SW480 (cell line): ENCODE data around the gene EPHA8.

Source experiments
- DNase-seq: peaks from one replicate; pipeline ENCODE4 v3.0.0-alpha.2; 2016; ENCODE audit warnings: low spot score

The EPHA8 gene

DNA sequence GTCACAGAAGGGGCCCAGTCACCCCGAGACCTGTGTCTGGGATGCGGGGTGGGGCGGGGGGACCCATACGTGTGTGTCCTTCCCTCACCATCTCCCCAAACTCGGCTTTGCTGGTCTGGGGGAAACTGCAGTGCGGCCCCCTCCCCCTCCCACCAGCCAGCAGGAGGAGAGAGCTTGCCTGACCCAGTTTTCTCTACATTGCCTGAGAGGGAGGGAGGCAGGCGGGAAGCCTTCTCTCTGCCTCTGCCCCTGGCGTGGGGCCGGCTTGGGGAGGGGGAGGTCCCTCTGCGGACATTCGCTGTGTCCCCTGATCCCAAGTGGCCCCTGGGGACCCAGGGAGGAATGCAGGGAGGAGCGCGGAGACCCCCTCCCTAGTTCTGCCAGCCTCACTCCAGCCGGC is 3.9 kb downstream of the EPHA8 start:
- DNase-seq = no peak

DNA sequence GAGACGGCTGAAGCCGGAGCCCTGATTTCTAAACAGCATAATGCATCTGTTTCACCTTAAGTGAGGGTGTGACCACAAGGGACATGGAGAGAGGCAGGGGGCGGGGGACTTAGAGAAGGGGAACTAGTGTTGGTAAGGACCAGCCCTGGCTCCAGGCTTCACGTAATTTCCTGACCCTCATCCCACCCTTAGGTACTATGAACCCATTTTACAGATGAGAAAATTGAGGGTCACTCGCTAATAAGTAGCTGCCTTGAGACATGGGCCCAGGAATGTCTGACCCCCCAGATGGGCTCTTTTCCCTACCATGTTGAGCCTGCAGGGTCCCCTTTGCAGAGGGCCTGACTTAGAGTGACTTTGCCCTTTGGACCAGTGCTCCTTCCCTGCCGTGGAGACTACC is 4.7 kb downstream of the EPHA8 start:
- DNase-seq = no peak

DNA sequence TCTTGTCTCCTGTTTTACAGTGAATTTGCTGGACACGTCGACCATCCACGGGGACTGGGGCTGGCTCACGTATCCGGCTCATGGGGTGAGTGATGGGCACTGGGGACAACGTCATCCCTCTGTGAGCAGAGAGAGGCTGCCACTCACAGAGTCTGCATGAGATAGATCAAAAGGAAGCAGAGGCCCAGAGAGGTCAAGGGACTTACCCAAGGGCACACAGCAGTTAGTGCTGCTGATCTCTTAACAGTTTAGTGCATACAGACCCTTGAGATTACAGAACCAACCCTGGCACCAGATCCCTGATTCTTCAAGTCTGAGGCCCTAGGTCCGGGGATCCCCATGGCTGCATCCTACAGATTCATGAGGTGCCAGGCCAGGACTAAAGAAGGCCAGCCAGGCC is 6.0 kb downstream of the EPHA8 start:
- DNase-seq = no peak

DNA sequence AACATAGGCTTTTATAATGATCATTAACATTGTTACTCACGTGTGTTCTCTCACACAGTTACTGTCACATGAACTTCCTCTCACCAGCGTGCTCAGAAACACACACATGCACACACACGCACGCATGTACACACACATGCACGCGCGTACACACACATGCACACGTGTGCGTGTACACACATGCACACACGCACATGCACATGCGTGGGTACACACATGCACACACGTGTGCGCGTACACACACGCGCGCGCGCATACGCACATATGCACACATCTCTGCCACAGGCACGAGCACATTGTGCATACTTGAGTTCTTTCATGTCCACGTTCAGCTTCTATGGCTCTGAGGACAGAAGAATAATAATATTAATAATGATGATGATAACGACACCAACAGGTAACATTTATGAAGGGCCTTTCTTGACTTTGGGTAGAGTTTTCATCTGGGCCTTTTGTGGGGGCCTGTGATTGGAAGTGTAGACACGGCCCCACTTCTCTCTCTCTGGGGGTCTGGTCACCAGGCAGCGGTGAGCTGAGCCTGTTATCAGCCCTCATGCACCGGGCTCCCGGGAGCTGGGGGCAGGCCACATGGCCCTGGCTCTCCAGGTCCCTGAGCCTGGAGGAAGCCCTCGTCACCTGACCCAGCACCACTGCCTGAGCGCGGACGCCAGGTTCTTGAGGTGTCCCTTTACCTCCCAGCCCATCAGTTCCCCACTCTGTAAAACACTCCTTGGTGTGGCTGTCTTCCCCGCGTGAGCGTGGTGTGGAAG is 7.0 kb downstream of the EPHA8 start:
- DNase-seq = no peak

DNA sequence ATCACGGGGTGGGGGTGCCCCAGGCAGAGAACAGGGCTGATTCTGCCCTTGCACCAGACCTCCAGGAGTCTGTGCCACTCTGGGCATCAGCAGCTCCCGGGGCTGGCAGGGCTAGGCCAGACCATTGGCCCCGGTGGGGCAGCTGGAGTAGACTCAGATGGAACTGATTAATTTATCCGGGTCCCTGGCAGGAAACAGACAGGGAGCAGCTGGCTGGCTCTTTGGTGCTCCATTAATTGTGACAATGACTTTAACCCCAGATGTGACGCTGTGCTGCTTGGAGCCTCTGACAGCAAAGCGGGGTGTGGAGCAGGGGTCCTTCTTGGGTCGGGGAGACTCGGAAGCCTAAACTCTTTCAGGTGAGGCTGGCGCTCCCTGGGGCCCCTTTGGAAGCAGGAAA is 9.5 kb downstream of the EPHA8 start:
- no peak for DNase-seq

DNA sequence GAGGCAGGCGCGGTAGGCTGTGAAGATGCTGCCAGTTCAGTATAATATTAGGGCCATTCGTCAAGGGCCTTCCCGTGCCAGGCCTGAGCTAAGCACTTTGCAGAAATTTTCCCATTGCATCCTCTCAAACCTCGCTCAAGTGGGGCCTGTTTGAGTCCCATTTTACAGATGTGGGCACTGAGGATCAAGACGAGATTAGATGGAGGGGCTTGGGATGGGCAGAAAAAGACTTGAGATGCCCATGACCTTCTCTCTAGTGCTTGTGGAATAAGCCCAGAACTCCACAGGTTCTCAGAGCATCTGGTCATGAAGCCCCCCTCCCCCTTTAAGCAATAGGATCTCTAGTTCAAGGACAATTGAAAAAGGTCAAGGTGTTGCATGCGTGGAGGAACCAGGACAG is 9.9 kb downstream of the EPHA8 start:
- no peak for DNase-seq

DNA sequence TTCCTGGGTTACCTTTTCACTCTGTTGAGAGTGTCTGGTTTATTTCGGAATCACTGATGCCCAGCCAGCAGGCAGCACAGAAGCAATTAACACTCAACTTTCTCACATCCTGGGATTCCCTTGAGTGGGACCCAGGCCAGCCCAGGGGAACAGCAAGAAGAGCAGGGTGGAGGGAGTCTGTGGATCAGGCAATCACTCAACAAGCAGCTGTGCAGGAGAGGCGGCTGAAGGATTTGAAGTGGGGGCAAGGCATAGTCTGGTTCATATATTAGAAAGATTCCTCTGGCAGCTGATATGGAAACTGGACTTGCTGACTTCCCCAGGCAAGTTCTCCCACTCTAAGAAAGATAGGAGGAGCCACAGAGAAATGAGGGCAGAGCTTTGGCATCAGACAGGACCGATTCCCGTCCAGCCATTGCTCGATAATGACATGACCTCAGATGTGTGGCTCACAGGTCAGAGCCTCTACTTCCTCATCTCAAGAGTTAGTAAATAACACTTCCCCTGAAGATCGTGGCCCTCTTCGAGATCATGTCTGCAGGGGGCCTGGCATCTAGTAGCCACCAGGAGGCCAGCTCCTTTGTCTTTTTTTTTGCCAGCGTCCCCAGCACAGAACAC is 12.4 kb downstream of the EPHA8 start:
- no peak for DNase-seq

DNA sequence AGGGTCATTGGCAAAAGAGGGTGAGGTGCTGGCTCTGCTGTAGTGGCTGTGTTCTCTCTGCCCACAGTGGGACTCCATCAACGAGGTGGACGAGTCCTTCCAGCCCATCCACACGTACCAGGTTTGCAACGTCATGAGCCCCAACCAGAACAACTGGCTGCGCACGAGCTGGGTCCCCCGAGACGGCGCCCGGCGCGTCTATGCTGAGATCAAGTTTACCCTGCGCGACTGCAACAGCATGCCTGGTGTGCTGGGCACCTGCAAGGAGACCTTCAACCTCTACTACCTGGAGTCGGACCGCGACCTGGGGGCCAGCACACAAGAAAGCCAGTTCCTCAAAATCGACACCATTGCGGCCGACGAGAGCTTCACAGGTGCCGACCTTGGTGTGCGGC is 12.9 kb downstream of the EPHA8 start:
- no peak for DNase-seq

DNA sequence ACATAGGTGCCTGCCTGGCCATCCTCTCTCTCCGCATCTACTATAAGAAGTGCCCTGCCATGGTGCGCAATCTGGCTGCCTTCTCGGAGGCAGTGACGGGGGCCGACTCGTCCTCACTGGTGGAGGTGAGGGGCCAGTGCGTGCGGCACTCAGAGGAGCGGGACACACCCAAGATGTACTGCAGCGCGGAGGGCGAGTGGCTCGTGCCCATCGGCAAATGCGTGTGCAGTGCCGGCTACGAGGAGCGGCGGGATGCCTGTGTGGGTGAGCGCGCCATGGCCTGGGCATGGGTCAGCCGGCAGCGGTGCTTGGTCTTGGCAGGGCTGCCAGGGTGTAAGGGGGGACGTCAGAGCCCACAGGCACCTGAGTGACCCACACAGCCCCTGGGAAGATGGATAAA is 13.3 kb downstream of the EPHA8 start:
- no peak for DNase-seq

DNA sequence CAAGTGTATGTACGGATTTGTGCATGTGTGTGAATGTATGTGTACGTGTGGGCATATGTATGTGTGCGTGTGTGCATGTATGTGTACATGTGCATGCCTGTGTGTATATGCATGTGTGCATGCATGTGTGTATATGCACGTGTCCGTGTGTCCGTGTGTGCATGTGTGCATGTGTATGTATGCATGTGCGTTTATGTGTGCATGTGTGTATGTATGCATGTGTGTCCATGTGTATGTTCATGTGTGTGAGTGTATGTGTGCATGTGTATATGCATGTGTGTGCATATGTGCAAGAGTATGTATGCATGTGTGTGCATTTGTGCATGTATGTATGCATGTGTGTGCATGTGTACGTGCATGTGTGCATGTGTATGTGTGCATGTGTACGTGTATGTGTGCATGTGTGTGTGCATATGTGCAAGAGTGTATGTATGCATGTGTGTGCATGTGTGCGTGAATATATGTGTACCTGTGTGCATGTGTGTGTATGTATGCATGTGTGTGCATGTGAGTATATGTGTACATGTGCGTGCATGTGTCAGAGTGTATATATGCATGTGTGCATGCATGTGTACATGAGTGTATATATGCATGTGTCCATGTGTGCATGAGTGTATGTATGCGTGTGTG is 15.6 kb downstream of the EPHA8 start:
- no peak for DNase-seq

DNA sequence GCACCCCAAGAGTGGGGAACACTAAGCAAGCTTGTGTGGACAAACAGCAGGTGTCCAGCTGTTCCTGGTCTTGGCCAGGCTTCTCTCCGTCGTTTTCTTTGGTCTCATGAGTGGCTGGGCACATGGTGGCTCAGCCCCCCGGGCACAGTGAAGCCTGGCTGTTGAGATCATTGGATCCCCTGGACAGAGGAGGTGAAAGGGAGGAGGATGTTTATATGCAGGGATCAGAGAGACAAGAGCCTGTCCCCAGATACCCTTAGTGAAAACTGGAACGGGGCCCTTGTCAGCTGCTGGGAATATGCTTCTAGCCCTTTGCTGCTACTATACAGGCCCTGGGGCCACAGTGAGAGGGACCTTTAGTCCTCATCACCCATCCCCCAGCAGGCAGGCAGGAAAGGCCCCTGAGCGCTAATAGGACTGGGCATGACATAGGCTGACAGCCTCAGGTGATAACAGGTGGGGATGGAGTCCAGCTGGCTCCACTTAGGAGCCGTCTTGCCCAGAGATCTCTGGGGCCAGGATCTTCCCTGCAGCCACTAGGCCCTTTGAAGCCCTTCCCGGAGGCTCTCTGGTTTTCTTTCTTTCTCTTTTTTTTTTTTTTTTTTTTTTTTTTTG is 16.4 kb downstream of the EPHA8 start:
- DNase-seq = no peak

DNA sequence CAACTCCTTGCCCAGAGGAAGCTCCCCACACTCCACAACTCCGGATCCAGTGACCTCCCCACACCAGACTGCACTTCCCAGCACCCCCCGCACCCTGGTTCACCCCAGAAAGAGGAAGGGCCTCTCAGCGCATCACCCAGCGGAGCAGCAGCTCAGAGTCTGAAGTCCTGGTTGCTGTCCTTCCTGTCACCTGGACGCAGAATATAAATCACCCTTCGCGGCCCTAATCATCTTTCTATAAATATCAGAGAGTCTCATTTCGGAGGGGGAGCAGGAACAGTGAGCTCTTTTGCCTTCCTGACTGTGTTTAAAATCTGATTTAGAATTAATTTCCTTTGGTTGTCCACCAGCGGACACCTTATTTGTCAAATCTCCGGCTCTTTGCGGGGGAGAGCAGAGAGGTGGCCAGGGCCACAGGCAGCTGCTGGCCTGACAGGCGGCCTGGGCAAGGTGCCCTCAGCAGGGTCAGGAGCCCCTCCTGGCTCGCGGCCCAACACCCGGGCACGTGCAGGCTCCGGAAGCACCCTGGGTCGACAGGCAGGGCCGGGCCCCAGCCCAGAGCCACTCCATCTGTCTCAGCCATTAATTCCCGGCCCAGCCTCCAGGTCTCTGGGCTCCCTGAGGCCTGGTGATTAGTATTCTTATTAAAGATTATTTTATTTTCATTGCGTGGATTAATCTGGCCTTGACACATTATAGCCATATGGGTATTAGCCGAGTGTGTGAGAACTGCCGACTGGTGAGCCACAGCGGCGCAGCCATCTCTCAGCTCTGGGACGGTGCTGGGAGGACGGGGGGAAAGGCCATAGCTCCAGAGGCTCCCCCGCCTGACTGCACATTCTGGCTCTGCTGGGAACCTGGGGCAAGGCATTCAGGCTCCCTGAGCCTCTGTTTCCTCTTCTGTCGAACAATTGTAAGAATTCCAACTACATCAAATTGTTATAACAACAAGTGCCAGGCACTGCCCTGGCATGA is 19.7 kb downstream of the EPHA8 start:
- no peak for DNase-seq

DNA sequence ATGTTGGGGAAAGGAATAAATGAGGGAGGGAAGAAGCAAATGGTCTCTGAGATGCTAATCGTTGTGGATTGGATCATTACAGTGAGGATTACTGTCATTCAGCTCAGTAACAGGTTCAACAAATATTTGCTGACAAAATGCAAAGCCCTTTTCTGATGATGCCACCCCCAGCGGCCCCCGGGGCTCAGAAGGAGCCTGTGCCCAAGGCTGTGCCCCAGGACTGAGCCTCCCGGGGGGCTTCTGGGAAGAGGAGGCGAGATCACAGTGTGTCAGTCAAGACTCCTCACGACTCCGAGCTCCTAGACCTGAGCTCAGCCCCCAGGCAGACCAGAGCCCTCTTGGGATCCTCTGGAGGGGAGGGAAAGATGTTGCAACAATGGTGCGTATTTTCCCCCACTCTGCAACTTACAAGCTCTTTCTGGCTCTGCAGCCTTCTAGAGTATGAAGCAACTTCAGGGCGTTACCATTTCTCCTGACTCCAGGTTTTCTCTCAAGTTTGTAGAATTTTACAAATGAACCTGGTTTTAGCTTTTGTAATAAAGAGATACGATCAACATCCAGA is 20.8 kb downstream of the EPHA8 start:
- no peak for DNase-seq

DNA sequence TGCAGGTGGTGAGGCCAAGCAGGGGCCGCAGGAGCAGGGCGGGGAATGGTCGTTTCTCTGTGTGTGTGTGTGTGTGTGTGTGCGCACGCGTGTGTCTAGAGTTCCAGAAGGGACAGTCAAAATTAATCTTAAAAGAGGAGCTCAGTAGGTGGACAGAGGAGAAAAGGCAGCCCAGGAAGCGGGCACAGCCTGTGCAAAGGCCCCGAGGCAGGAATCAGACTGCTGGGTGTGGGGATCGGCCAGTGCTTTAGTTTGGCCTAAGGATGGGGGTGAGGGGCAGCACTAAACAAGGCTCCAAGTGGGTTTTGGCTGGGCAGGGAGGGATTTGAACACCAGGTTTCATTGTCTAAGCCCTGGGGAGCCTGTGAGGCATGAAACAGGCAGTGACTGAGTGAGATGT is 21.7 kb downstream of the EPHA8 start:
- no peak for DNase-seq

DNA sequence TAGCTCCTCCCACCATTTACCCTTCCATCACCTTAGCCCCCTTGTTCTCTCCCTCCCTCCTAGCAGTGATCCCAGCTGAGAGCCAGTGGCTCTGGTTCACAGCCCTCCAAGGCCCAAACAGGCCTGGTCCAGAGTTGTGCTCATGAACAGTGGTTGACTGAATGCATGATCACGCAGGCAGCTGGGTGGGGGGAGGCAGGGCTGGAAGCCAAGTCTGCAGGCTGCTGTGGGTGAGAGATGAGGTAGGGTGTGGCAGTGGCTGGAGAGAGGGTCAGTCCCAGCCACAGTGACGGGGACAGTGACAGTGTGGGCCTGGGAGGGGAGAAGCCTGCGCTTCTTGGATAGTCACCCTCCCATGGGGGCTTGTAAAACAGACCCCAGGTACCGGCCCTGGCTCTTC is 22.2 kb downstream of the EPHA8 start:
- no peak for DNase-seq

DNA sequence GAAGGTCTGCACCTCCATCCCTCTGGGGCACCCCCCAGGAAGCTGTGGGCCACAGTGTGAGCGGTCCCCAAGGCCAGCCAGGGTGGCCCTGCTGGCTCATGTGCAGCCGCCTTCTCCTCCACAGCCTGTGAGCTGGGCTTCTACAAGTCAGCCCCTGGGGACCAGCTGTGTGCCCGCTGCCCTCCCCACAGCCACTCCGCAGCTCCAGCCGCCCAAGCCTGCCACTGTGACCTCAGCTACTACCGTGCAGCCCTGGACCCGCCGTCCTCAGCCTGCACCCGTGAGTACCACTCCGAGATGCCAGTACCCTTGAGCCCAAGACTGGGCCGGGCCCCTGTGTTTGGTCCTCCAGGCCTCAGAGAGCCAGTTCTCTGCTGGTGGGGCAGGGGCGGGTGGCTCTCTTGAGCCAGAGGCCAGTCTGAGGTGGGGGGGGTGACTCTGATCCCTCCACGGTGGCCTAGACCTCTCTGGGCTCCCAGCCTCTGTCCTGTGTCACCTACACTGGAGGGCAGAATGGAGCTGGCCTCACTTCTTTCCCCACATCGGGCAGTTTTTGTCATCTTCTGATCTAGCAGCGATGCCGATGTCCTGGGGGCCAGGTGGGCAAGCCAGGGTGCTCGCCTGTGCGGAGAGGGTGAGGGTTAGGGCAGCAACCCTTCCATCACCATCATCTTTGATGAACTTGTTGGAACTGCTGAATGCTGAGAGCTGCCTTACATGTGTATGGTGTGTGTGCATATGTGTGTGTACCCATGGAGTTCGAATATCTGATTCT is 23.3 kb downstream of the EPHA8 start:
- no peak for DNase-seq

DNA sequence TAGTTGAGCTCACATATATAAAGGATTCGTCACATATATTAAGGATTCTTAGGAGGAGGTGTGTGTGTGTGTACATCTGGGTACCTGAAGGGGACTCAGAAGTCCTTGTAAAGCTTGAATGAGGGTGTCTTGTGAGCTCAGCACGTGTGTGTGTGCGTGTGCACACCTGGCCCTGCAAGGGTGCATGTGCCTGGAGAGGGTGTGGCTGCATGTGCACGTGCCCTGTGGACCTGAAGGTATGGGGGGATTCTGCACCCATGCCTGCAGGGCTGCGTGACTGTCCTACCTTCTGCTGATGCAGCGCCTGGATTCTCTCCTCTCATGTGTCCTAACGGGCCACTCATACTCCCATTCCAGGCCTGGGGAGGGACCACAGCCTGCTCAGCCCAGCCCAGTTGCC is 24.0 kb downstream of the EPHA8 start:
- DNase-seq = no peak

DNA sequence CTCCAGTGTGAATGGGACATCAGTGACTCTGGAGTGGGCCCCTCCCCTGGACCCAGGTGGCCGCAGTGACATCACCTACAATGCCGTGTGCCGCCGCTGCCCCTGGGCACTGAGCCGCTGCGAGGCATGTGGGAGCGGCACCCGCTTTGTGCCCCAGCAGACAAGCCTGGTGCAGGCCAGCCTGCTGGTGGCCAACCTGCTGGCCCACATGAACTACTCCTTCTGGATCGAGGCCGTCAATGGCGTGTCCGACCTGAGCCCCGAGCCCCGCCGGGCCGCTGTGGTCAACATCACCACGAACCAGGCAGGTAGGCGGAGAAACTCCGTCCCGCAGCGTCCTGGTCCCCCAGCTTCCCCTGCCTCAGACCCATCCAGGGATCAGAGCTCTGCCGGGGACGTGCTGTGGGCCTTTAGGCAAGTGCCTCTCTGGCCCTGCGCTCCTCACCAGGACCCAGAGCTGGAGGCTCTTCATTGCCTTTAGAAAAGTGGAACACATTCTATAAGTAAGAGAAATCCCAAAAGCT is 25.7 kb downstream of the EPHA8 start:
- DNase-seq = no peak

DNA sequence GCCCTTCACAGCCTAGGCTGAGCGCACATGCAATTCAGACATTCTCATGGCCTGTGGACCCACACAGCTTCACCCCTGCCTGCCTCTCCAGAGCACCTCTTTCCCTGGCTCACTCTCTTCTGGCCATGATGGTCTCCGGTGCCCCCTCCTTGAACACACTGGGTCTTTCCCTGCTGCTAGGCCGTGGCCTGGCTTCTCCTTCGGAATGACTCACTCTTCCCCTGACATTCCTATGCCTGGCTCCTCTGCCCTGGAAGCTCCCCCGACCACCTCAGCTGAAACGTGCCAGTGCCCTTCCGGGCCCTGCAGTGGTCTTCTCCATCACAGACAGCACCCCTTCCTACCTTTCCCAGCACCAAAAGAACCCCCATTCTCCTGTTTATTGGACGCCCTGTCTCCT is 28.3 kb downstream of the EPHA8 start:
- no peak for DNase-seq

DNA sequence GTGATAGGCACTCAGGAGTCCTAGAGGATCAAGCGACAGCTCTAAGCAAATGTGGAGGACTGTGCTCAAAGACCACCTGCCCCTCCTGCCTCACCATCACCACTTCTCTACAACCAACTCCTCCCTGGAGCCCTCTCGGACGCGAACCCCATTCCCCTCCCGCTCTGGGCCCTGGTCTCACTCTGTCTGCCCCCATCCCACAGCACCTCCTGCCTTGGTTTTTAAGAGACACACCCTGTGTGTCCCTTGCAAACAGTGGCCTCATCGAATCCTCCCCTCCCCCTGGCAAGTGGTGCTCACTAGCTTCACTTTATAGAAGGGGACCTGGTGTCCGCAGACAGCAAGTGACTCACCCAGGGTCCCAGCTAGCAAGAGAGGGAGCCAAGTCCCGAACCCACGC is 28.8 kb downstream of the EPHA8 start:
- no peak for DNase-seq
